GM12878 (cell line): ENCODE data around the gene TCF20. TPM values are rescaled to one million over a fixed set of nuclear protein-coding genes. Genes with fewer than 3 reads are reported as not detected.

Source experiments
- BRCA1 ChIP-seq: IDR thresholded peaks from 2 replicates; pipeline ENCODE4 v1.6.1; 2011; ENCODE audit warnings: low read depth, low read length, improper control_type of control experiment
- CBFB ChIP-seq: IDR thresholded peaks from 2 replicates; pipeline ENCODE4 v1.6.1; 2016; ENCODE audit warnings: antibody characterized with exemption, low read depth
- DPF2 ChIP-seq: fragments of 450-650 bp; IDR thresholded peaks from 2 replicates; pipeline ENCODE4 v1.6.1; 2017; ENCODE audit warnings: mild to moderate bottlenecking
- KAT2A ChIP-seq: conservative IDR thresholded peaks from 2 replicates; pipeline ENCODE4 v1.6.1; 2011; ENCODE audit warnings: low read depth, low read length; ENCODE audit not compliant: control insufficient read depth
- LARP7 ChIP-seq: fragments of 450-650 bp; IDR thresholded peaks from 2 replicates; pipeline ENCODE4 v1.6.1; 2017; ENCODE audit warnings: mild to moderate bottlenecking
- NR2F1 ChIP-seq: fragments of 450-650 bp; conservative IDR thresholded peaks from 2 replicates; pipeline ENCODE4 v1.6.1; 2017; ENCODE audit warnings: mild to moderate bottlenecking
- RAD21 ChIP-seq: IDR thresholded peaks from 2 replicates; pipeline ENCODE4 v1.6.1; 2011; ENCODE audit warnings: mild to moderate bottlenecking, low read depth, low read length, moderate library complexity; ENCODE audit not compliant: insufficient read depth
- RUNX3 ChIP-seq: IDR thresholded peaks from 2 replicates; pipeline ENCODE4 v1.6.1; 2012; ENCODE audit warnings: low read length, inconsistent platforms
- SMC3 ChIP-seq: IDR thresholded peaks from 2 replicates; pipeline ENCODE4 v1.6.1; 2011; ENCODE audit warnings: low read length, improper control_type of control experiment, borderline replicate concordance
- SPI1 ChIP-seq: IDR thresholded peaks from 2 replicates; pipeline ENCODE4 v1.6.1; 2011; ENCODE audit warnings: low read depth, mild to moderate bottlenecking, low read length, moderate library complexity, borderline replicate concordance; ENCODE audit not compliant: insufficient read depth
- YBX1 ChIP-seq: fragments of 450-650 bp; IDR thresholded peaks from 2 replicates; pipeline ENCODE4 v1.6.1; 2016; ENCODE audit warnings: antibody characterized with exemption
- ZSCAN29 ChIP-seq: fragments of 450-650 bp; IDR thresholded peaks from 2 replicates; pipeline ENCODE4 v1.6.1; 2017; ENCODE audit warnings: mild to moderate bottlenecking, moderate library complexity
- polyA plus RNA-seq, 11 experiments: library from polyadenylated mRNA; depleted of rRNA in 4 of 11; unstranded in 6 of 11; stranded (reverse) in 5 of 11; fragments of >200 nt; fragmentation: Nextera tagmentation in 4 of 11; fragmentation: Illumina TruSeq in 1 of 11; extraction: Ambion mirVana in 4 of 11; extraction: Trizol in 1 of 11; gene quantifications; 1 replicate in 1 of 11; 2 replicates in 10 of 11; pipeline versions ENCODE4 v1.2.1 to v1.2.3, GENCODE V29; 2011 to 2016; ENCODE audit warnings: inconsistent platforms in 2 of 11, missing spikeins in 2 of 11, low read depth in 1 of 11
- total RNA-seq, 4 experiments: library from RNA; depleted of rRNA in 3 of 4; stranded (reverse); fragments of >200 nt in 3 of 4; fragmentation: Illumina TruSeq in 1 of 4; extraction: Trizol in 1 of 4; gene quantifications; 2 replicates each; pipeline versions ENCODE4 v1.2.1 to v1.2.3, GENCODE V29; 2013 to 2021
- TF ChIP-seq, protein P1 (sequence below): fragments of 450-650 bp; IDR thresholded peaks from 2 replicates; pipeline ENCODE4 v1.6.1; 2016; ENCODE audit warnings: mild to moderate bottlenecking
- TF ChIP-seq, protein P2 (sequence below): fragments of 150-350 bp; IDR thresholded peaks from 2 replicates; pipeline ENCODE4 v1.6.1; 2014; ENCODE audit warnings: mild to moderate bottlenecking, low read depth, low read length
- TF ChIP-seq, protein P3 (sequence below): IDR thresholded peaks from 2 replicates; pipeline ENCODE4 v1.6.1; 2012; ENCODE audit warnings: low read length, inconsistent platforms
- TF ChIP-seq, protein P4 (sequence below): fragments of 450-650 bp; conservative IDR thresholded peaks from 2 replicates; pipeline ENCODE4 v1.6.1; 2017; ENCODE audit warnings: mild to moderate bottlenecking, moderate library complexity

The TCF20 gene
- total and polyA plus RNA-seq, 10 of the 15 experiments (the other 5 are each of a cell fraction or from before 2014, with no cell fraction given): 0.64 to 52.9 (median 22.6) TPM

DNA sequence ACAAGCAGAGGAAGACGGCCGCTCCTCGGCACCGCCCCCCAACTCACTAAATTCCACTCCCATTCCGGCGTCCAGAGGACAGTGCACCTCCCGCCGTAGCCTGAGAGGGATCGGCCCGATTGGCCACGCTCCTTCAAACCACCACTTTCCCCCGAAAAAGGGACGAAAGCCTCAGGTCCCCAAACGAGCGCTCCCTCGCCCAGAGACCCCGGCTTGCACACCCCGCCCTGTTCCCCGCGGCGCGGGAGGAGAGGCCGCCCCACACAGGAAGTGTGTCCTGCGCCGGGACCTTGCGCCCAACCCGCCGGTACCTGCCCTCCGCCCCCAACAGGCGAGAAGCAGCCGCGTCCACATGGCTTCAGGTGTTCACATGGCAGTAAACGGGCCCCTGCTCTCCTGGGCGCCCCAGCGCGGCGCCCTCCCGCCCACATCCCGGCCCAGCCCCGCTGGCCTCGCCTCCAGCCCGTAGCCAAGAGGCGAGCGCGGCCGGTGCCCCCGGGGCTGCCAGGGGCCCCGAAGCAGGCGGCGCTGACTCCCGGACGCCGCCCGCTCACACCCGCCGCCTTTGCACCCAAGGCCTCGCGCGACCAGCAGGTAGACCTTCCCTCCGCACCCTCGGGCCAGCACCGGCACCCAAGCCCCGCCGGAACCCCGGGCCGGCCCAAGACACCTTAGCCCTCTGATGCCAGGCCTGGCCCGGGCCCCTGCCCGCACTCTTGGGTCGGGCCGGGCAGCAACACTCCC lies 849 bp downstream of the TCF20 start (continued):
- TF ChIP-seq, protein P1, sequence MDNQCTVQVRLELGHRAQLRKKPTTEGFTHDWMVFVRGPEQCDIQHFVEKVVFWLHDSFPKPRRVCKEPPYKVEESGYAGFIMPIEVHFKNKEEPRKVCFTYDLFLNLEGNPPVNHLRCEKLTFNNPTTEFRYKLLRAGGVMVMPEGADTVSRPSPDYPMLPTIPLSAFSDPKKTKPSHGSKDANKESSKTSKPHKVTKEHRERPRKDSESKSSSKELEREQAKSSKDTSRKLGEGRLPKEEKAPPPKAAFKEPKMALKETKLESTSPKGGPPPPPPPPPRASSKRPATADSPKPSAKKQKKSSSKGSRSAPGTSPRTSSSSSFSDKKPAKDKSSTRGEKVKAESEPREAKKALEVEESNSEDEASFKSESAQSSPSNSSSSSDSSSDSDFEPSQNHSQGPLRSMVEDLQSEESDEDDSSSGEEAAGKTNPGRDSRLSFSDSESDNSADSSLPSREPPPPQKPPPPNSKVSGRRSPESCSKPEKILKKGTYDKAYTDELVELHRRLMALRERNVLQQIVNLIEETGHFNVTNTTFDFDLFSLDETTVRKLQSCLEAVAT: peak; percentile 30; the same call in 1 of the 2 replicates
- 0 out of 2 replicates have a peak, but pooled peaks have one; percentile 74 for TF ChIP-seq DPF2
- TF ChIP-seq, protein P2, sequence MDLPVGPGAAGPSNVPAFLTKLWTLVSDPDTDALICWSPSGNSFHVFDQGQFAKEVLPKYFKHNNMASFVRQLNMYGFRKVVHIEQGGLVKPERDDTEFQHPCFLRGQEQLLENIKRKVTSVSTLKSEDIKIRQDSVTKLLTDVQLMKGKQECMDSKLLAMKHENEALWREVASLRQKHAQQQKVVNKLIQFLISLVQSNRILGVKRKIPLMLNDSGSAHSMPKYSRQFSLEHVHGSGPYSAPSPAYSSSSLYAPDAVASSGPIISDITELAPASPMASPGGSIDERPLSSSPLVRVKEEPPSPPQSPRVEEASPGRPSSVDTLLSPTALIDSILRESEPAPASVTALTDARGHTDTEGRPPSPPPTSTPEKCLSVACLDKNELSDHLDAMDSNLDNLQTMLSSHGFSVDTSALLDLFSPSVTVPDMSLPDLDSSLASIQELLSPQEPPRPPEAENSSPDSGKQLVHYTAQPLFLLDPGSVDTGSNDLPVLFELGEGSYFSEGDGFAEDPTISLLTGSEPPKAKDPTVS: no peak
- no peak for TF ChIP-seq YBX1
- TF ChIP-seq SPI1: no peak
- TF ChIP-seq RAD21: 0 out of 2 replicates have a peak, but pooled peaks have one; percentile 10
- TF ChIP-seq, protein P3, sequence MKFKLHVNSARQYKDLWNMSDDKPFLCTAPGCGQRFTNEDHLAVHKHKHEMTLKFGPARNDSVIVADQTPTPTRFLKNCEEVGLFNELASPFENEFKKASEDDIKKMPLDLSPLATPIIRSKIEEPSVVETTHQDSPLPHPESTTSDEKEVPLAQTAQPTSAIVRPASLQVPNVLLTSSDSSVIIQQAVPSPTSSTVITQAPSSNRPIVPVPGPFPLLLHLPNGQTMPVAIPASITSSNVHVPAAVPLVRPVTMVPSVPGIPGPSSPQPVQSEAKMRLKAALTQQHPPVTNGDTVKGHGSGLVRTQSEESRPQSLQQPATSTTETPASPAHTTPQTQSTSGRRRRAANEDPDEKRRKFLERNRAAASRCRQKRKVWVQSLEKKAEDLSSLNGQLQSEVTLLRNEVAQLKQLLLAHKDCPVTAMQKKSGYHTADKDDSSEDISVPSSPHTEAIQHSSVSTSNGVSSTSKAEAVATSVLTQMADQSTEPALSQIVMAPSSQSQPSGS: no peak
- no peak for TF ChIP-seq BRCA1
- TF ChIP-seq NR2F1: peak; percentile 52; the same call in 1 of the 2 replicates
- TF ChIP-seq, protein P4, sequence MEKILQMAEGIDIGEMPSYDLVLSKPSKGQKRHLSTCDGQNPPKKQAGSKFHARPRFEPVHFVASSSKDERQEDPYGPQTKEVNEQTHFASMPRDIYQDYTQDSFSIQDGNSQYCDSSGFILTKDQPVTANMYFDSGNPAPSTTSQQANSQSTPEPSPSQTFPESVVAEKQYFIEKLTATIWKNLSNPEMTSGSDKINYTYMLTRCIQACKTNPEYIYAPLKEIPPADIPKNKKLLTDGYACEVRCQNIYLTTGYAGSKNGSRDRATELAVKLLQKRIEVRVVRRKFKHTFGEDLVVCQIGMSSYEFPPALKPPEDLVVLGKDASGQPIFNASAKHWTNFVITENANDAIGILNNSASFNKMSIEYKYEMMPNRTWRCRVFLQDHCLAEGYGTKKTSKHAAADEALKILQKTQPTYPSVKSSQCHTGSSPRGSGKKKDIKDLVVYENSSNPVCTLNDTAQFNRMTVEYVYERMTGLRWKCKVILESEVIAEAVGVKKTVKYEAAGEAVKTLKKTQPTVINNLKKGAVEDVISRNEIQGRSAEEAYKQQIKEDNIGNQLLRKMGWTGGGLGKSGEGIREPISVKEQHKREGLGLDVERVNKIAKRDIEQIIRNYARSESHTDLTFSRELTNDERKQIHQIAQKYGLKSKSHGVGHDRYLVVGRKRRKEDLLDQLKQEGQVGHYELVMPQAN: peak; percentile 91
- 0 out of 2 replicates have a peak, but pooled peaks have one; percentile 23 for TF ChIP-seq ZSCAN29
- 0 out of 2 replicates have a peak, but pooled peaks have one; percentile 25 for TF ChIP-seq RUNX3
- 0 out of 2 replicates have a peak, but pooled peaks have one; percentile 9 for TF ChIP-seq SMC3
- TF ChIP-seq KAT2A: no peak
- peak; percentile 86 for TF ChIP-seq LARP7
- TF ChIP-seq CBFB: peak; percentile 35; the same call in 1 of the 2 replicates
